ENCODE data around the gene SESN1. TPM values are rescaled to one million over a fixed set of nuclear protein-coding genes. Genes with fewer than 3 reads are reported as not detected.

The SESN1 gene
- total RNA-seq, 4 donors from 2014 or later = 54.2 to 117 (median 90.5) TPM

DNA sequence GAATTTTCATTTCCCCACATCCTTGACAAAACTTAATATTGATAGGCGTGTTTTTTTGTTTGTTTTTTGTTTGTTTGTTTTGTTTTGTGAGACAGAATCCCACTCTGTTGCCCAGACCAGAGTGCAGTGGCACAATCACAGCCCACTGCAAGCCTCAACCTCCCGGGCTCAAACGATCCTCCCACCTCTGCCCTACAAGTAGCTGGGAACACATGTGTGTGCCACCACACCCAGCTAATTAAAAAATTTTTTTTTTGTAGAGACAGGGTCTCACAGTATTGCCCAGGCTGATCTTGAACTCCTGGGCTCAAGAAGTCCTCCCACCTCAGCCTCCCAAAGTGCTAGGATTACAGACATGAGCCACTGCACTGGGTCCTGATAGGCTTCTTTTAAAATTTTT, 9.9 kb upstream of the SESN1 start:
- TF ChIP-seq, protein P1, sequence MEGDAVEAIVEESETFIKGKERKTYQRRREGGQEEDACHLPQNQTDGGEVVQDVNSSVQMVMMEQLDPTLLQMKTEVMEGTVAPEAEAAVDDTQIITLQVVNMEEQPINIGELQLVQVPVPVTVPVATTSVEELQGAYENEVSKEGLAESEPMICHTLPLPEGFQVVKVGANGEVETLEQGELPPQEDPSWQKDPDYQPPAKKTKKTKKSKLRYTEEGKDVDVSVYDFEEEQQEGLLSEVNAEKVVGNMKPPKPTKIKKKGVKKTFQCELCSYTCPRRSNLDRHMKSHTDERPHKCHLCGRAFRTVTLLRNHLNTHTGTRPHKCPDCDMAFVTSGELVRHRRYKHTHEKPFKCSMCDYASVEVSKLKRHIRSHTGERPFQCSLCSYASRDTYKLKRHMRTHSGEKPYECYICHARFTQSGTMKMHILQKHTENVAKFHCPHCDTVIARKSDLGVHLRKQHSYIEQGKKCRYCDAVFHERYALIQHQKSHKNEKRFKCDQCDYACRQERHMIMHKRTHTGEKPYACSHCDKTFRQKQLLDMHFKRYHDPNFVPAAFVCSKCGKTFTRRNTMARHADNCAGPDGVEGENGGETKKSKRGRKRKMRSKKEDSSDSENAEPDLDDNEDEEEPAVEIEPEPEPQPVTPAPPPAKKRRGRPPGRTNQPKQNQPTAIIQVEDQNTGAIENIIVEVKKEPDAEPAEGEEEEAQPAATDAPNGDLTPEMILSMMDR (IDR thresholded peaks at IDR 0.05) = no peak
- ATAC-seq (ENCODE audit: low FRiP score) (no peak), DNase-seq (ENCODE audit: low spot score) (no peak)

DNA sequence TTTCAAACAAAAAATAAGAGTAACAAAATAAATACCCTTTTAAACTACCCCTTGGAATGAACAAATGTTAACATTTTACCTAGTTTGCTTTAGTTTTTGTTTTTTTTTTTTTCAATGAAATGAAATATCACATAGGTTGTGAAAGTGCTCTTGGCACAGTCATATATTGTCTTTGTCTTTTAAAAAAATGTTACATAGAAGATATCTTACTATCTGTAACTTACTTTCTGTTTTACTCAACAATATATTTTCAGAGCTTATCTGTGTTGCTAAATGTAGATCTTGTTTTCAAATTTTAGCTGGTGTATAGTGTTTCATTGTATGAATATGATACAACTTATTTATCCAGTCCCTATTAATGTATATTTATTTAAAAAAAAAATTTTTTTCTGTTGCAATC, 9.3 kb upstream of the SESN1 start:
- TF ChIP-seq, protein P1 (IDR thresholded peaks at IDR 0.05) = no peak
- DNase-seq (ENCODE audit: low spot score) = no peak
- no peak for ATAC-seq (ENCODE audit: low FRiP score)

DNA sequence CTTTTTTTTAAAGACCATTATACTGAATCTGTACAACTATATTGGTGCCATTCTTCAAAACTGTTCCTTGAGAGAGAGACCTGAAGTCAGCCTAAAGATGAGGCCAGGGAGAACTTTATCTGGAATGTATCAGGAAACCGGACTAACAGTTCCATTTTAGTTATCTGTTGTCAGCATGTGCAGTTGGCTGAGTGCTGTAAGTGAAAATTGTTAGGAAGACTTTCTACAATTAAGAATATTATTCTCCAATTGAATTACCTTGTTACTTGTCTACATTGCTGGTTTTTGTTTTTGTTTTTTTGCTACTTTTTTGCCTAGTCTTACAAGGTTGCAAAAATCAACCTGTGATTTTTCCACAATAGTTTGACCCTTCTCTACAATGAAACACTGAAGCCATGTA, 8.1 kb upstream of the SESN1 start:
- TF ChIP-seq, protein P1 (IDR thresholded peaks at IDR 0.05) = no peak
- DNase-seq (ENCODE audit: low spot score) (no peak), ATAC-seq (ENCODE audit: low FRiP score) (no peak)

DNA sequence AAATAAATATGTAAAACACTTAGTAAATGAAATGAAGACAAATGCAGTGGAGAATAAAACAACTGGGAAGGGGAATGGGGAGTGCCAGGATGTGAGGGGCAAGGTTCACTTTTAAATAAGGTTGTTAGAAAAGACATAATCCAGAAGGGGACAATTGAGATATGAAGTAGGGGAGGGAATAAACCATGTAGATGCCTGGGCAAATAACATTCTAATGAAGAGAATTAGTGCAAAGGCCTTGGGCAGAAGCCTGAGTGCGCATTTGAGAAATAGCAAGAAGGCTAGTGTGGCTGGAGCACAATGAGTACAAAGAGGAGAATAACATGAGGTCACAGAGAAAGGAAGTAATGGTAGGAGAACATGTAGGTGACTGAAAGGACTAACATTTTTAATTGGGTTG, 3.0 kb upstream of the SESN1 start:
- ATAC-seq (ENCODE audit: low FRiP score) = no peak
- DNase-seq (ENCODE audit: low spot score) = no peak
- TF ChIP-seq, protein P1 (IDR thresholded peaks at IDR 0.05) = no peak

DNA sequence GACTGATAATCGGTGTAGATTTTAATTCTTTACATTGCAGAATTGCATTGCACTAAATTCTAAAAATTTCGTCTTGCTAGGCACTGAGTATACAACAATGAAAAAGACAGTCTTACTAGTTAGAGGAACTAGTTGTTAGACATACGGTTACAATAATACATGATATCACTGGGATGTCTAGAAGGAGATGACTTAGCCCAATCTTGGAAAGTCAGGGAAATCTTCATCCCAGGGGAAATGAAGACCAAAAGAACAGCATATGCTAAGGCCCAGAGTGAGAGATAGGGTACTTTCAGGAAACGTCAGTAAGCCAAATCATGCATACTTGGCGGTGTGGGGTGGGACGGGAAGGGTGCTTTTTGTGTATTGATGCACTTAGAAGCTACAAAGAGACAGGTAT, 1.6 kb upstream of the SESN1 start:
- TF ChIP-seq, protein P1 (IDR thresholded peaks at IDR 0.05) = no peak
- ATAC-seq (ENCODE audit: low FRiP score) (no peak), DNase-seq (ENCODE audit: low spot score) (no peak)

DNA sequence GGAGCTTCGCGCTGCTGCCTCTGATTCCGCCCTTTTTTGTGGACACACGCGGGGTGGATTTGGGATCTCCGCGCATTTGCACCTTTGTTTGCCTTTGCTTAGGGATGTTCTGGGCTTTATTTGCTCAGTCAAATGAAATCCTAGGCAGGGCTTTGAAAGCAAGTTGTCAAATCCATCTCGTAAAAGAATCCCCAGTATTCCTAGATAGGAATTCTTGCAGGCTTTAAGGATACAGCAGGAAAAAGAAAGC, 1.1 kb upstream of the SESN1 start:
- ATAC-seq (ENCODE audit: low FRiP score) (no peak), DNase-seq (ENCODE audit: low spot score) (no peak)
- TF ChIP-seq, protein P1 (IDR thresholded peaks at IDR 0.05) = no peak

DNA sequence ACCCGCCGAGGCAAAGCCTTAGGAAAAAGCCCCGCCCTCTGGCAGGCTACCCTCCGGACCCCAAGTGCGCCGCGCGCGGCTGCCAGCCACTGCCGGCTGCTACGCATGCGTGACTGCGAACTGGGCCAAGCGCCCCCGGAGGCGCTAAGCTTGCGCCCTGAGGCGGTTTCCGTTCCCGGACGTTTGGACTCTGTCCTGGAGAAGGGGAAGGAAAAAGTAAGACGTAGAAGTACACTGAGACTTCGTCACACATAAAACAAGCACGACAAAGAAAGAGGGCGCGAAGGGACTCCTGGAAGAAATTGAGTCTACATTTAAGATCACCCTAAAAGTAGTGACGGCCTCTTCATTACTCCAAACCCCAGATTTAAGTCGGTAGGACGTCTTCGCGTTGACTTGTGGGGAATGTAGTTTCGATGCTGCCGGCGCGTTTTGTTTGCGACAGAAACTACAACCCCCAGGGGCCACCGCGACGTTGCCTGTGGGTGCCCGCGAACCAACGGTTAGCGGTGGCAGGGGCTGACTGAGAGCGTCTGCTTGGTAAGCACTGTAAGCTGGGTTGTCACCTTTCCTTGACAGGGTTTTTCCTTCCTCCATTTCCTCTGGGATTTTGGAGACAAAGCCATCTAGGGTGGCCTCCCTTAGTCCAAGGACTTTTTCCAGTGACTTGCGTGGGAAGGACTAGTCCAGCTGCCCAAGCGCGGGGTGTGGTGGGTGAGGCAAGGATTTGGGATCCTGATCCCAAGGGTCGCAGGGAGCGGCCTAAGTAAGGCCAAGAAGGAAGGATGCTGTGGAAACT, 589 bp upstream of the SESN1 start, which contains the start of gene CEP57L1:
Gene CEP57L1 (plus strand): TSS at position 472 of the 799 bp plus-strand sequence. CDS start 49,715 bp downstream, outside the sequence.
- ATAC-seq (ENCODE audit: low FRiP score) (peak; percentile 80), DNase-seq (ENCODE audit: low spot score) (peak; percentile 85)
- TF ChIP-seq, protein P1 (IDR thresholded peaks at IDR 0.05) = no peak
